Glomerular endothelial cell (primary cell): ENCODE data around the gene PCDH1. TPM values are rescaled to one million over a fixed set of nuclear protein-coding genes. Genes with fewer than 3 reads are reported as not detected.
"Not testable (repeated sequence)": the region's sequence is repeated elsewhere in the genome, so short reads cannot be mapped to it uniquely, and the experiment has no call there.

Experiments
- DNase-seq: peaks from one replicate; pipeline ENCODE4 v3.0.0-alpha.2; 2011; ENCODE audit warnings: low read depth, low spot score; ENCODE audit errors: extremely low read depth
- total RNA-seq: library from RNA; depleted of rRNA; stranded (reverse); fragments of >200 nt; gene quantifications from 2 replicates; pipeline ENCODE4 v1.2.3, GENCODE V29; 2015

Gene PCDH1
- total RNA-seq, 1 donor from 2014 or later = 479 TPM

- DNase-seq = no peak
Measured at GRCh38 chr5:141902015-141902814, 24.0 kb upstream of the PCDH1 start.

GRCh38 chr5:141898448-141899049 is 20.3 kb upstream of the PCDH1 start:
- DNase-seq = no peak

GRCh38 chr5:141897425-141897824 is 19.2 kb upstream of the PCDH1 start:
- DNase-seq = no peak

- DNase-seq = not testable (repeated sequence)
Measured at GRCh38 chr5:141890429-141890828, 12.2 kb upstream of the PCDH1 start.

GRCh38 chr5:141889282-141889871 is 11.2 kb upstream of the PCDH1 start:
- no peak for DNase-seq

- DNase-seq = no peak
Measured at GRCh38 chr5:141883892-141884318, 5.7 kb upstream of the PCDH1 start.

GRCh38 chr5:141883184-141883891 is 5.1 kb upstream of the PCDH1 start:
- DNase-seq = no peak

GRCh38 chr5:141882594-141883183 is 4.5 kb upstream of the PCDH1 start:
- DNase-seq = no peak

- no peak for DNase-seq
Measured at GRCh38 chr5:141881886-141882285, 3.7 kb upstream of the PCDH1 start.

GRCh38 chr5:141880961-141881801 is 3.0 kb upstream of the PCDH1 start:
- DNase-seq = no peak

- DNase-seq = no peak
Measured at GRCh38 chr5:141879941-141880738, 1.9 kb upstream of the PCDH1 start.

- DNase-seq = no peak
Measured at GRCh38 chr5:141879426-141879759, 1.2 kb upstream of the PCDH1 start.

GRCh38 chr5:141878711-141879425 is 658 bp upstream of the PCDH1 start:
- DNase-seq = peak; percentile 87

GRCh38 chr5:141877356-141878185 is 639 bp downstream of the PCDH1 start:
- DNase-seq = no peak

GRCh38 chr5:141876628-141877355 is 1.4 kb downstream of the PCDH1 start:
- no peak for DNase-seq

GRCh38 chr5:141875795-141876627 is 2.2 kb downstream of the PCDH1 start:
- DNase-seq = no peak
